Ishikawa (cell line): Measurements from ENCODE around the gene JMJD7.

Source experiments
- CEBPB ChIP-seq: IDR thresholded peaks from 2 replicates; pipeline ENCODE4 v1.6.1; 2012
- CREB1 ChIP-seq: IDR thresholded peaks from 2 replicates; pipeline ENCODE4 v1.6.1; 2012; ENCODE audit warnings: low read depth
- EGR1 ChIP-seq: IDR thresholded peaks from 2 replicates; pipeline ENCODE4 v1.6.1; 2012
- EP300 ChIP-seq: IDR thresholded peaks from 2 replicates; pipeline ENCODE4 v1.6.1; 2012; ENCODE audit warnings: borderline replicate concordance
- FOXM1 ChIP-seq: IDR thresholded peaks from 2 replicates; pipeline ENCODE4 v1.6.1; 2012; ENCODE audit warnings: low read depth, borderline replicate concordance
- NFIC ChIP-seq: IDR thresholded peaks from 2 replicates; pipeline ENCODE4 v1.6.1; 2012
- RAD21 ChIP-seq: IDR thresholded peaks from 2 replicates; pipeline ENCODE4 v1.6.1; 2012; ENCODE audit warnings: low read depth
- TAF1 ChIP-seq: IDR thresholded peaks from 2 replicates; pipeline ENCODE4 v1.6.1; 2012; ENCODE audit warnings: low read depth, mild to moderate bottlenecking
- TCF12 ChIP-seq: IDR thresholded peaks from 2 replicates; pipeline ENCODE4 v1.6.1; 2012; ENCODE audit warnings: low read depth
- TEAD4 ChIP-seq: IDR thresholded peaks from 2 replicates; pipeline ENCODE4 v1.6.1; 2012
- YY1 ChIP-seq: IDR thresholded peaks from 2 replicates; pipeline ENCODE4 v1.6.1; 2012; ENCODE audit warnings: low read depth
- ZBTB7A ChIP-seq: IDR thresholded peaks from 2 replicates; pipeline ENCODE4 v1.6.1; 2012; ENCODE audit warnings: low read depth
- TF ChIP-seq, protein P1 (sequence below): IDR thresholded peaks from 2 replicates; pipeline ENCODE4 v1.6.1; 2012
- TF ChIP-seq, protein P2 (sequence below): IDR thresholded peaks from 2 replicates; pipeline ENCODE4 v1.6.1; 2012
- TF ChIP-seq, protein P3 (sequence below): IDR thresholded peaks from 2 replicates; pipeline ENCODE4 v1.6.1; 2012; ENCODE audit warnings: low read depth, mild to moderate bottlenecking

The JMJD7 gene

DNA sequence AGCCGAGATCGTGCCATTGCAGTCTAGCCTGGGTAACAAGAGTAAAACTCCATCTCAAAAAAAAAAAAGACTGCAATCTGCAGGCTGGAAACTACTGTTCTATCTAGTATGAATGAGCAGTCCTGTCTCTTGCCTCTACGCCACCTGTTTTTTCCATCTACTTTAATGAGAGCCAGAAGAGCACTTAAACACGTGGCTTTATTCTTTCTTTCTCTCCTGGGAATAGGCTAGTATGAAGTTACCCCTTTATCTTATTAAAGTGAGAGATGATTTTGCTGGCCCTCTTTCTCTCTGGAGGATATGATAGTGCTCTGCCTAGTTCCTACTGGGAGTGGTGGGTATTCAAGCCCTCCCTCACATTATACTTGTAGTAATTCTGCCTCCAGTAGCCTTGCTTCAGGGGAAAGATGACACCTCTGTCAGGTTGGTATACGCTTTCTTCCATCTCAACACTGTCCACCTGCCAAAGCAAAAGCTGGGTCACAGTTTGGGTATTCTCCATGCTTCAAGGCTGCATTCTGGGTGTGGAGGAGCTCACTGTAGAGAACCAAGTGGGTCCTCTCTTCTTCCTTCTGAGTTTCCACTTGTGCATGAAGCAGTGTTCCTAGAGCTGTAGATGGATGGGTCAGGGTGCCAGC, 35.8 kb upstream of the JMJD7 start:
- no peak for TF ChIP-seq CREB1
- TF ChIP-seq TAF1 = no peak
- TF ChIP-seq TEAD4 = no peak
- no peak for TF ChIP-seq EGR1
- TF ChIP-seq, protein P1, sequence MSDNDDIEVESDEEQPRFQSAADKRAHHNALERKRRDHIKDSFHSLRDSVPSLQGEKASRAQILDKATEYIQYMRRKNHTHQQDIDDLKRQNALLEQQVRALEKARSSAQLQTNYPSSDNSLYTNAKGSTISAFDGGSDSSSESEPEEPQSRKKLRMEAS = no peak
- no peak for TF ChIP-seq YY1
- no peak for TF ChIP-seq TCF12
- TF ChIP-seq EP300 = no peak
- no peak for TF ChIP-seq CEBPB
- TF ChIP-seq, protein P2, sequence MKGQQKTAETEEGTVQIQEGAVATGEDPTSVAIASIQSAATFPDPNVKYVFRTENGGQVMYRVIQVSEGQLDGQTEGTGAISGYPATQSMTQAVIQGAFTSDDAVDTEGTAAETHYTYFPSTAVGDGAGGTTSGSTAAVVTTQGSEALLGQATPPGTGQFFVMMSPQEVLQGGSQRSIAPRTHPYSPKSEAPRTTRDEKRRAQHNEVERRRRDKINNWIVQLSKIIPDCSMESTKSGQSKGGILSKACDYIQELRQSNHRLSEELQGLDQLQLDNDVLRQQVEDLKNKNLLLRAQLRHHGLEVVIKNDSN = no peak
- TF ChIP-seq FOXM1 = no peak
- TF ChIP-seq, protein P3, sequence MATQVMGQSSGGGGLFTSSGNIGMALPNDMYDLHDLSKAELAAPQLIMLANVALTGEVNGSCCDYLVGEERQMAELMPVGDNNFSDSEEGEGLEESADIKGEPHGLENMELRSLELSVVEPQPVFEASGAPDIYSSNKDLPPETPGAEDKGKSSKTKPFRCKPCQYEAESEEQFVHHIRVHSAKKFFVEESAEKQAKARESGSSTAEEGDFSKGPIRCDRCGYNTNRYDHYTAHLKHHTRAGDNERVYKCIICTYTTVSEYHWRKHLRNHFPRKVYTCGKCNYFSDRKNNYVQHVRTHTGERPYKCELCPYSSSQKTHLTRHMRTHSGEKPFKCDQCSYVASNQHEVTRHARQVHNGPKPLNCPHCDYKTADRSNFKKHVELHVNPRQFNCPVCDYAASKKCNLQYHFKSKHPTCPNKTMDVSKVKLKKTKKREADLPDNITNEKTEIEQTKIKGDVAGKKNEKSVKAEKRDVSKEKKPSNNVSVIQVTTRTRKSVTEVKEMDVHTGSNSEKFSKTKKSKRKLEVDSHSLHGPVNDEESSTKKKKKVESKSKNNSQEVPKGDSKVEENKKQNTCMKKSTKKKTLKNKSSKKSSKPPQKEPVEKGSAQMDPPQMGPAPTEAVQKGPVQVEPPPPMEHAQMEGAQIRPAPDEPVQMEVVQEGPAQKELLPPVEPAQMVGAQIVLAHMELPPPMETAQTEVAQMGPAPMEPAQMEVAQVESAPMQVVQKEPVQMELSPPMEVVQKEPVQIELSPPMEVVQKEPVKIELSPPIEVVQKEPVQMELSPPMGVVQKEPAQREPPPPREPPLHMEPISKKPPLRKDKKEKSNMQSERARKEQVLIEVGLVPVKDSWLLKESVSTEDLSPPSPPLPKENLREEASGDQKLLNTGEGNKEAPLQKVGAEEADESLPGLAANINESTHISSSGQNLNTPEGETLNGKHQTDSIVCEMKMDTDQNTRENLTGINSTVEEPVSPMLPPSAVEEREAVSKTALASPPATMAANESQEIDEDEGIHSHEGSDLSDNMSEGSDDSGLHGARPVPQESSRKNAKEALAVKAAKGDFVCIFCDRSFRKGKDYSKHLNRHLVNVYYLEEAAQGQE = no peak
- no peak for TF ChIP-seq NFIC
- no peak for TF ChIP-seq RAD21
- no peak for TF ChIP-seq ZBTB7A

DNA sequence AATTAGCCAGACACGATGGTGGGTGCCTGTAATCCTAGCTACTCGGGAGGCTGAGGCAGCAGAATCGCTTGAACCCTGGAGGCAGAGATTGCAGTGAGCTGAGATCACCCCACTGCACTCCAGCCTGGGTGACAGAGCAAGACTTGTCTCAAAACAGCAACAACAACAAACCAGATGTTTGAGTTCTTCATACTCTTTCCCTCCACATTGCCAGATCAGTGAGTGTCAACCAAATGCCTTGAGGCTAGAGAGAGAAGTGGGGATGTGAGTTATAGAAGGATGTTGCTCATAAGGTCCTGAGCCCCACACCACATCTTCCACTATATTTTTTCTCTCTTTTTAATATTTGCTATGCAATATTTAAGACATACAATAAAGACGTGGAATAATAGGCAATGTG, 33.8 kb upstream of the JMJD7 start:
- TF ChIP-seq, protein P3 = no peak

DNA sequence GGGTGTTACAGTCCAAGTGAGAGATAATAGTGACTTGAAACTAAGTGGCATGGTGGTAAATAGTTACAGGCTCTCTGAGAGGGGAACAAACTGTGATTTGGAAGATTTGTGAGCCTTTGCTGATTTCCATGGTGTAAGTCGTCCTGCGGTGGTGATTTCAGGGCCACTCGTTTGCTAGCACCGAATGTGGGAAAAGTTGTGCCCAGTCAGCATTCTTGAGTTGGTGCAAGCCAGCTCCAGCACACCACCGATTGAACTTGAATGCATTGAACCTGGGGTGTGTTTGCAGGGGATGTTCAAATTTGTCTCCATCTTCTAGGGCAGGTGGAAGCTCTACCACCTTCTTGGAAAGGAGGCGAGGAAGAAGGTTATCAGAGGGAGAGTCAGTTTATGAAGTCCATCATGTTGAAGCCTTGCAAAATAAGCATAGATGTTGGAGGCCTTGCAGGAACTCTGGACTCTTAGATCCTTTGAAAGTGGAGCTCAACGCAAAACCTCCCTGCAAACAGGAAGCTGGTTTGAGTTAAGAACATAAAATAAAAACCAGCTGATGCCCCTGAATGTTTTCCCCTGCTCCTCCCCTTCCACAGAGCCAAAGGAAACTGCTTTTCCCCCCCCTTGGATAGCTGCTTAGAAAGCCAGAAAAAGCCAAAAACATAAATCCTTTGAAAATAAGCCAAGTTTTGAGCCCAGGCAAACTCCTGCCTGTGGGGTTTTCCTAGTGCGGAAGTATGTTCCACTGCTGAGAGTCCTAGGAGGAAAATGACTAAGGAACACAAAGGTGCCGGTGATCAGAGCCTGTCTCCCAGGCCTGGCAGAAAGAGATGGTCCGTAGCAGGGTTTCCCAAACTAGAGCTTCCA, 31.7 kb upstream of the JMJD7 start:
- TF ChIP-seq TCF12 (no peak), CREB1 (no peak), YY1 (no peak), NFIC (no peak), CEBPB (no peak), ZBTB7A (no peak), EGR1 (no peak), TEAD4 (no peak)
- TF ChIP-seq, protein P2 = no peak
- TF ChIP-seq, protein P1 = no peak
- TF ChIP-seq, protein P3 = no peak

DNA sequence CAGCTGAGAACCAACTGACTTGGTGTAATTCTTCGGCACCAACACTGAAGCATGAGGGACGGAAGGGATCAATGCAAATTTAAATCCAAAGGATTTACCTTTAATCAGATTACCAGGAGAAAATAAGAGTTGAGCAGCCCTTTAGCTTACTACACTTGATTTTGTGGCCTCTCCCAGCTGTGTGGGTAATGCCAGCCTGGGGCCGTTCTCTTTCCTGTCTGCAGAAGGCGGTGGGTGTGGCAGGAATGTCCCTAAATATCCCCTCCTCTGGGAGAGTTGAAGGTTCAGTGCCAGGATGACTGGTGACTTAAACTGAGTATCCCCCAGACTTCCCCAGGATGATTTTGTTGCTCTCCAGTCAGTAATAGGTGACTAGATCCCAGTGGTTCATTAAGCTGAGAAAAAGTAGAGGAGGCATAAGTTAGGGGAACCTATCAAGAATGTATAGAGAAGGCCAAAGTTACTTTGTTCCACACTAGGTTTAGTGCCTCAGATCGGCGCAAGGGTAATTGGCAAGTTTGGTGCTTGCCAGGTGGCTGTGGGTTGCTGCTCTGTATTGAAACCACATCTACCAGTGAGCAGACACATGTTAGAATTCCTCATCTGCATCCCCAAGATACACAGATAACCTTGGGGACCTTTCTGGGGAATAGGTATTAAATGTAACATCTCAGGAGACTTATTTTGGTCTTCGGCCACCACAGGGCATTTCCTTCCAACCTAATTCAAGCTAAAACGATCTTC, 30.5 kb upstream of the JMJD7 start:
- TF ChIP-seq EP300 (no peak), ZBTB7A (no peak), TCF12 (no peak), YY1 (no peak), TEAD4 (no peak), FOXM1 (no peak), RAD21 (no peak), TAF1 (no peak), CREB1 (no peak), NFIC (no peak), EGR1 (no peak), CEBPB (no peak)
- TF ChIP-seq, protein P1 = no peak
- TF ChIP-seq, protein P2 = no peak
- TF ChIP-seq, protein P3 = no peak
